Measurements from ENCODE around the gene RICTOR. TPM values are rescaled to one million over a fixed set of nuclear protein-coding genes. Genes with fewer than 3 reads are reported as not detected.
"Not testable (repeated sequence)": the region's sequence is repeated elsewhere in the genome, so short reads cannot be mapped to it uniquely, and the experiment has no call there.

RICTOR gene
- total RNA-seq, 1 donor from 2014 or later = 97.7 TPM

GRCh38 chr5:39055768-39056398, 18.3 kb downstream of the RICTOR start:
- no peak for DNase-seq (ENCODE audit: low spot score)

DNA sequence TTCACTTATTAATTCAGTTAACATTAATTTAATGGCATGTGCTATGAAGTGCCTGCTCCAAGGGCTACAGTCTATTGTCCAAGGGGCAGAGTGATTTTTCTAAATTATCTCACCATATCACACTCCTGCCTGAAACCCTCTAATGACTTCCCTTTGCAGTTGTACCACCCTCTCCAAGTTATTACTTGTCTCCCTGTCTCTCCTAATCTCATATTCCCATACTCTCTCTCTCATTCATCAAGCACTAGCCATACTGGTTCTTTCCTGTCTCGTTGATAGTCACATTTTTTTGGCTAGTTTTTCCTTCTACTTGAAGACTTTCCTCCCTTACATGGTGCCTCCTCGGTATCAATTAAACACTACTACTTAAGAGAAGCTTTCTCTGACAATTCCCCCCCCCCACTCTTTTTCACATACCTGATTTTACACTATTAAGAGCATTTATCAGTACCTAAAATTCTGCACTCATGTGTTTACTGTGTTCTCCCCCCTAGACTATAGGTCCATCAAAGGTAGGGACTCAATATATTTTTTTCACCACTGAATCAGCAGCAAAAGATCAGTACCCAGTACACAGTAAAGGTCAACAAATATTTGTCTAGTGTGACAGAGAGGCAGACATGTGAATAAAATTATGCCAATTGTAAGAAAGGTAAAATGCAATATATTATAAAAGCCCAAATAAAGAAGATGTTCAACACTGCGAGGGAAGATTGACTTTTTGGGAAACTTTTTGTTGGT, 19.0 kb downstream of the RICTOR start:
- DNase-seq (ENCODE audit: low spot score) = no peak

DNA sequence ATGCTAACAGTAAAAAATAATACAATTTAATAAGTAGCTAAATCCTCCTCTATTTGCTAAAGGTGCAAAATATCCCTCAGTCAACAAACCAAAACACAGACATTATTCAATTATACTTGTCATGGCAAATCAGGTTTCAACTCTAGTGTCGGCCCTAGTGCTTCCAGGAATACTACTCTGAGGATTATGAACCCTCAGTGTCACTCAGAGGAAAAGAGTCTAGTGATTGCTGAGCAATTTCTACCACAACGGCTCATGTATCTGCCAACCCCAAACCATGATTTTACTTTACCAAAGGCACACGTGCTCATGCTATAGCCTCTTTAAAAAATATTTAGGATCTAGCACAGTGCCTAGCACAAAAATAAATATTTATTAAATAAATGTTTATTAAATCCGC, 21.0 kb downstream of the RICTOR start:
- no peak for DNase-seq (ENCODE audit: low spot score)

GRCh38 chr5:39052141-39052540, 22.1 kb downstream of the RICTOR start:
- DNase-seq (ENCODE audit: low spot score) = no peak

GRCh38 chr5:39049315-39049714, 24.9 kb downstream of the RICTOR start:
- no peak for DNase-seq (ENCODE audit: low spot score)

DNA sequence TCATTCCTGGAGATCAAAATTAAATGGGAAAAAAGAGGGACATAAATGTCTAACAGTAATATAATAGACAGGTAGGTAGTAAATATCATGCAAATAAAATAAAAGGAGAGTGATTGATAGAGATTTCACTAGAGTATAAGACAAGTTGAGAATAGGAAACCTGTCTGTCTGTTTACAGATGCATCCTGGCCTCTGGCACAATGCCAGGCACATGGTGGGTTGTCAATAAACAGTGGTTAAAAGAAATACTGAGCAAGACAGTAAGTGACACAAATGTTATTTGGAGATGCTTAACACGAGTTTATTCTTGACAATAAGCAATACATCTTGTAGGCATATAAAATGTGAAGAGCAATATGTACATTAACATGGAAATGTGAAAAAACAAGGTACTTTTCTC, 33.3 kb downstream of the RICTOR start:
- no peak for DNase-seq (ENCODE audit: low spot score)

GRCh38 chr5:39034493-39034892, 39.7 kb downstream of the RICTOR start:
- DNase-seq (ENCODE audit: low spot score) = not testable (repeated sequence)

GRCh38 chr5:39031041-39031440, 43.2 kb downstream of the RICTOR start:
- DNase-seq (ENCODE audit: low spot score) = no peak

- DNase-seq (ENCODE audit: low spot score) = no peak
These were observed 48.7 kb downstream of the RICTOR start for GRCh38 chr5:39025456-39025855.

DNA sequence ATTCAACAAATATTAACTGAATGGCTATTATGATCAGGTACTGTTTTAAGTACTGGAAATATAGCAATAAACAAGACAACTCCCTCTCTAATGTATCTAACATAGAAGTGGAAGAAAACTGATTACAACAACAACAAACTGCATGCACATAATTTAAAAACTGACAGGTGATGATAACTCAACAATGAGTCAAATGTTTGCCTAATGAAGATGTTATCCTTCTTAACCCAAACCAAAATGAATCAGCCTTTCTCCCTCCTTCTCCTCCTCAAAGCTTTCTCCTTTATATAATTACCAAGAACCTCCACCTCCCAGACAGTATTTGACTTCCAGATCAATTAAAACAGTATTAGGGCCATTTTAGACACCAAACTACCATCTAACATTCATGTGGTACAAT, 49.3 kb downstream of the RICTOR start:
- DNase-seq (ENCODE audit: low spot score) = no peak

DNA sequence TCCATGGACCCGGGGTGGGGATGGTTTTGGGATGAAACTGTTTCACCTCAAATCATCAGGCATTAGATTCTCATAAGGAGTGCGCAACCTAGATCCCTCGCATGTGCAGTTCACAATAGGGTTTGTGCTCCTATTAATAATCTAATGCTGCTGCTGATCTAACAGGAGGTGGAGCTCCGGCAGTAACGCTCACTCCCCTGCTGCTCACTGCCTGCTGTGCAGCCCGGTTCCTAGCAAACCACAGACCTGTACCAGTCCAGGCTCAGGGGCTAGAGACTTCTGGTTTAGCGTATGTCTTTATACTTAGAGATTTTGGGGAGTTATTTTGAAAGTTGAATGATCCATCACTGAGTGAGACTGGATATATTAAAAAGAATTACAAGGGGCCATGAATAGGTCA, 50.2 kb downstream of the RICTOR start:
- DNase-seq (ENCODE audit: low spot score) = no peak

- DNase-seq (ENCODE audit: low spot score) = no peak
These were observed 51.1 kb downstream of the RICTOR start for GRCh38 chr5:39023121-39023520.

- DNase-seq (ENCODE audit: low spot score) = no peak
These were observed 52.0 kb downstream of the RICTOR start for GRCh38 chr5:39022151-39022550.

DNA sequence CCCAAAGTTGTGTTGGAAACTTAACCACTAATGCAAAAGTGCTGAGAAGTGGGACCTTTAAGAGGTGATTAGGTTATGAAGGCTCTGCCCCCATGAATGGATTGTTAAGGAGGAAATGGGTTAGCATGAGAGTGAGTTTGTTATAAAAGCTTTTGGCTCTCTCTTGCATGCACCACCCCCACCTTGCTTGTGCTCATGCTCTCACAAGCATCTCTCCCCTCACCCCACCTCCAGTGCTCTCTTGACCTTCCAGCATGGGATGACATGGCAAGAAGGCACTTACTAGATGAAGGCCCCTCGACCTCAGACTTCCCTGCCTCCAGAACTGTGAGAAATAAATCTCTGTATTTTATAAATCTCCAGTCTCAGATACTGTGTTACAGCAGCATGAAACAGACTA, 52.8 kb downstream of the RICTOR start:
- no peak for DNase-seq (ENCODE audit: low spot score)

- DNase-seq (ENCODE audit: low spot score) = no peak
These were observed 53.7 kb downstream of the RICTOR start for GRCh38 chr5:39020458-39020857.

DNA sequence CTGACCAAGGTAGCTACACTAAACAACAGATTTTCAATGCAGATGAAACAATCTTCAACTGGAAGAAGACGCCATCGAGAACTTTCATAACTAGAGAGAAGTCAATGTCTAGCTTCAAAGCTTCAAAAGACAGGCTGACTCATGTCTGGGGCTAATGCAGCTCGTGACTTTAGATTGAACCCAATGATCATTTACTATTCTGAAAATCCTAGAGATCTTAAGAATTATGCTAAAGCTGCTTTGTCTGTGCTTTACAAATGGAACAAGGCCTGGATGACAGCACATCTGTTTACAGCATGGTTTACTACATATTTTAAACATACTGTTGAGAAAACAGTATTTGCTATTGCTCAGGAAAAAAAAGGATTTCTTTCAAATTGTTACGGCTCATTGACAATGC, 54.9 kb downstream of the RICTOR start:
- DNase-seq (ENCODE audit: low spot score) = peak; percentile 82

DNA sequence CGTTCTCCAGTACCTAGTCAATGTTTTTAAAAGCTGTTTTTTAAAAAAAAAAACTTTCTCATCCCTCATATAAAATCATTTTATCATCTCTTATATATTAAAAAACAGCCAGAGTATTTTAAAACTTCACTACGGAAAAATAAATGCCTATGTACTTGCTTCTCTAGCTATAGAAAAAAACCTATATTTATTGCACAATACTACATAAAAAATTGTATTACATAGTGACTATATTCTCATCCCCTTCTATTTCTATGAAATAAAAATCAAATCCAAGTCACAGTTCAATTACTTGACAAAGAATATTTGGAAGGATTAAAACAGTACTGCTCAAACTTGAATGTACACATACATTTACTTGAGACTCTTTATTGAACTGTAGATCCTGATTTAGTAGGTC, 56.7 kb downstream of the RICTOR start:
- DNase-seq (ENCODE audit: low spot score) = no peak

DNA sequence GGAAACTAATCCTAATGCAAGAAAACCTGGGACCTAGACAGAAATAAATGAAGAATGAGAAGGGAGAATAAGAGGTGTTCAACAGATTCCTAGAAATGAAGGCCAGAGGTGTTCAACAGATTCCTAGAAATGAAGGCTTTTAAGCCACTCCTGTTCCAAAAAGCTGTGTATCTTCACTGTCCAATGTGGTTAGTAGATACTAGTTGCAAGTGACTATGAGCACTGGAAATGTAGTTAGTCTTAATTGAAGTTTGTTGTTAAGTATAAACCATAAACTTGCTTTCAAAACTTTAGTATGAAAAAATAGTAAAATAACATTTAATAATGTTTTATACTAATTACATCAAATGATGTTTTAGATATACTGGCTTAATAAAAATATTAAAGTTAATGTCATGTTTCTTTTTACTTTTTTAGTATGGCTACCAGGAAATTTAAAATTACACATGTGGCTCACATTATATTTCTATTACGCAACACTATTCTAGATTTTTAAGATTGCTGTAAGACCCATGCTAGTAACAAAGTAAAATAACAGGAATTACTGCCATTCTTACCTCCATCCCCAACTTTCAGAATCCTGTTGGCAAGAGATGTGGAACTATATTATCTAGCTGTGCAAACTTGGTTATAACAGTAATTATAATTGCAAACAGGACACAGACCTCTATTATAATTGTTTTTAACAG, 57.5 kb downstream of the RICTOR start:
- DNase-seq (ENCODE audit: low spot score) = no peak

GRCh38 chr5:39015743-39016586, 58.2 kb downstream of the RICTOR start:
- DNase-seq (ENCODE audit: low spot score) = peak; percentile 93

- DNase-seq (ENCODE audit: low spot score) = peak; percentile 86
These were observed 59.6 kb downstream of the RICTOR start for GRCh38 chr5:39014561-39014960.

DNA sequence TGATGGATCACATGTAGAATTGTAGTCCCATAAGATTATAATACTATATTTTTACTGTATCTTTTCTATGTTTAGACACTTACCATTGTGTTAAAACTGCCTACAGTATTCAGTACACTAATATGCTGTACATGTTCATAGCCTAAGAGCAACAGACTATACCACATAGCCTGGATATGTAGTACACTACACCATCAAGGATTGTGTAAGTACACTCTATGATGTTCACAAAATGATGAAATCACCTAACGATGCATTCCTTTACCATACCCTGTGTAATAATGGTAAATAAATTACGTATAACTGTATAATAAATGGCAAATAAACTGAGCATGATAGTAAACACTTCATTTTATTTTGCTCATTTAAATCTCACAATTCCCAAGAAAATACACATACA, 60.3 kb downstream of the RICTOR start:
- no peak for DNase-seq (ENCODE audit: low spot score)

- DNase-seq (ENCODE audit: low spot score) = not testable (repeated sequence)
These were observed 63.2 kb downstream of the RICTOR start for GRCh38 chr5:39010958-39011357.
